Loucy (cell line): Measurements from ENCODE around the gene DLGAP1.

ENCODE experiments used
- H2AFZ ChIP-seq: fragments of 200-600 bp; sonication (generic); 2 replicates; pipeline ENCODE4 v1.6.0; 2016; ENCODE audit warnings: antibody characterized with exemption, mild to moderate bottlenecking, low read length, moderate library complexity
- H3F3A ChIP-seq: fragments of 200-600 bp; 2 replicates; pipeline ENCODE4 v1.6.0; 2016; ENCODE audit warnings: antibody characterized with exemption, low read depth, mild to moderate bottlenecking
- H3K27me3 ChIP-seq: fragments of 200-600 bp; sonication (generic); 2 replicates; pipeline ENCODE4 v1.6.1; 2014; ENCODE audit warnings: low read length, mild to moderate bottlenecking; ENCODE audit not compliant: insufficient read depth, poor library complexity, severe bottlenecking
- H3K36me3 ChIP-seq: fragments of 200-600 bp; sonication (generic); 2 replicates; pipeline ENCODE4 v1.6.1; 2016; ENCODE audit warnings: low read length; ENCODE audit not compliant: insufficient read depth
- H3K4me1 ChIP-seq: fragments of 200-600 bp; sonication (generic); 2 replicates; pipeline ENCODE4 v1.5.1; 2014; ENCODE audit warnings: low read length, mild to moderate bottlenecking; ENCODE audit not compliant: insufficient read depth, poor library complexity, severe bottlenecking
- H3K4me2 ChIP-seq: fragments of 200-600 bp; sonication (generic); 2 replicates; pipeline ENCODE4 v1.6.0; 2014; ENCODE audit warnings: antibody characterized with exemption, low read length, low read depth, mild to moderate bottlenecking; ENCODE audit not compliant: poor library complexity, severe bottlenecking
- H3K4me3 ChIP-seq: fragments of 200-600 bp; sonication (generic); 2 replicates; pipeline ENCODE4 v1.5.1; 2014; ENCODE audit warnings: low read length, mild to moderate bottlenecking, mixed read lengths; ENCODE audit not compliant: poor library complexity, severe bottlenecking
- H3K79me2 ChIP-seq: fragments of 200-600 bp; sonication (generic); 2 replicates; pipeline ENCODE4 v1.6.1; 2014; ENCODE audit warnings: low read length; ENCODE audit not compliant: insufficient read depth
- H3K9ac ChIP-seq: fragments of 200-600 bp; sonication (generic); 2 replicates; pipeline ENCODE4 v1.6.0; 2014; ENCODE audit warnings: mild to moderate bottlenecking, low read depth, low read length, moderate library complexity; ENCODE audit not compliant: poor library complexity, severe bottlenecking
- H3K9me2 ChIP-seq: fragments of 200-600 bp; sonication (generic); replicated peaks from 2 replicates; pipeline ENCODE4 v1.6.1; 2016; ENCODE audit warnings: low read depth, low read length, mixed read lengths
- H3K9me3 ChIP-seq: fragments of 200-600 bp; sonication (generic); 2 replicates; pipeline ENCODE4 v1.6.1; 2014; ENCODE audit warnings: mild to moderate bottlenecking, antibody characterized with exemption, low read length, low read depth; ENCODE audit not compliant: insufficient read depth
- H4K20me1 ChIP-seq: fragments of 200-600 bp; sonication (generic); 2 replicates; pipeline ENCODE4 v1.6.0; 2014; ENCODE audit warnings: antibody characterized with exemption, low read length, mild to moderate bottlenecking; ENCODE audit not compliant: insufficient read depth, poor library complexity, severe bottlenecking
- CTCF ChIP-seq: fragments of 200-600 bp; sonication (generic); conservative IDR thresholded peaks from 2 replicates; pipeline ENCODE4 v1.5.1; 2014; ENCODE audit warnings: mild to moderate bottlenecking, antibody characterized with exemption, low read length
- EZH2phosphoT487 ChIP-seq: fragments of 200-600 bp; IDR thresholded peaks from 2 replicates; pipeline ENCODE4 v1.6.1; 2018; ENCODE audit warnings: antibody characterized with exemption, mild to moderate bottlenecking, moderate library complexity, borderline replicate concordance

The DLGAP1 gene

GRCh38 chr18:3891245-3891644, 563.9 kb downstream of the DLGAP1 start:
- Histone ChIP-seq H3K79me2 (no peaks in the 10 kb centered on the region), H3K4me3 (no peak overlapping the region), H3K9me3 (no peaks in the 10 kb centered on the region), H3K4me2 (no peak overlapping the region), H4K20me1 (no peaks in the 10 kb centered on the region), H3K4me1 (no peaks in the 10 kb centered on the region), H3K9me2 (no peaks in the 10 kb centered on the region), H3K9ac (no peak overlapping the region), H3K36me3 (no peaks in the 10 kb centered on the region), H2AFZ (no peak overlapping the region), H3K27me3 (no peaks in the 10 kb centered on the region), H3F3A (no peaks in the 10 kb centered on the region)
- TF ChIP-seq EZH2phosphoT487 (no peak), CTCF (no peak)

DNA sequence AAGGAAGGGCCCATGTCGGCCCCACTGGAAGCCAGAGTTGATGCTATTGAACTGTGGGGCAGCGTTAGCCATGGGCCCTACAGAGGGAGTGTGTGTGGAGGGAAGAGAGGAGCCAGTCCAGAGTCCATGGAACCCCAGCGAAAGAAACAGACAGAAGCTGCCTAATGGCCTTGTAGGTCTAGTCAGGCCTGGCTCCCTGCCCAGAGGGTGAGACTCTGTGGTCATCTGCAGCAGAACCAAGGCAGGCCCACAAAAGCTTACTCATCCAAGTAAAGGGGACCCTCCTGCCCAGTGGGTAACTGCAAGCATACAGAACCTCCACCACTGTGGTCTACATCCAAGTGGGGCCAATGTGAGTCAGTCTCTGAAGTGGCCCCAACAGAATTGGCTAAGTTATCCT, 565.3 kb downstream of the DLGAP1 start:
- Histone ChIP-seq H3K9me2 (no peaks in the 10 kb centered on the region), H2AFZ (no peak overlapping the region), H3K79me2 (no peaks in the 10 kb centered on the region), H3K27me3 (no peaks in the 10 kb centered on the region), H3K9ac (no peak overlapping the region), H3K4me2 (no peak overlapping the region), H3F3A (no peaks in the 10 kb centered on the region), H3K4me3 (no peak overlapping the region), H3K9me3 (no peaks in the 10 kb centered on the region), H3K4me1 (no peaks in the 10 kb centered on the region), H3K36me3 (no peaks in the 10 kb centered on the region), H4K20me1 (no peaks in the 10 kb centered on the region)
- no peak for TF ChIP-seq CTCF
- TF ChIP-seq EZH2phosphoT487 = no peak

DNA sequence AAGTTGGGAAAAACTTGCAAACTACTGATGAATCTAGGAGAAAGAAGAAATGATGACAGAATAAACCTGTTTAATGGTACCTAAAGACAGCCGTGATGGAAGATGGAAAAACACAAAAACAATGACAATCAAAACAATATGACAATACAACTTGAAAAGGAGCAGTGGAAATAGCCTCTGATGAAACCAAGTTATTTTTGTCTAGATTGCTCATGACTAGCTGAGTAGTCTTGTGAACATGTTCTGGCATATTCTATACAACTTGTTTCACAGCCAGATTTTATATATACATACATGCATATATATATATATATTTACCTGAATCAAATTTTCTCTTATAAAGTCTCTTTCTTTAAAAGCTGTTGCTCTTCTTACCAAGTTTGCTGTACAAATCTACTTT, 566.0 kb downstream of the DLGAP1 start:
- Histone ChIP-seq H3K9ac (no peak overlapping the region), H3K36me3 (no peaks in the 10 kb centered on the region), H3K9me3 (no peaks in the 10 kb centered on the region), H3K4me1 (no peaks in the 10 kb centered on the region), H3K27me3 (no peaks in the 10 kb centered on the region), H3F3A (no peaks in the 10 kb centered on the region), H2AFZ (no peak overlapping the region), H3K4me3 (no peak overlapping the region), H3K79me2 (no peaks in the 10 kb centered on the region), H4K20me1 (no peaks in the 10 kb centered on the region), H3K9me2 (no peaks in the 10 kb centered on the region), H3K4me2 (no peak overlapping the region)
- TF ChIP-seq EZH2phosphoT487 = no peak
- TF ChIP-seq CTCF = no peak
